ENCODE data around the gene GFY. TPM values are rescaled to one million over a fixed set of nuclear protein-coding genes. Genes with fewer than 3 reads are reported as not detected.

The GFY gene
- total and polyA plus RNA-seq, 2 donors (not counting 1 experiment from before 2014, with no cell fraction given), result not detected

GRCh38 chr19:49411681-49412326, 13.4 kb upstream of the GFY start:
- ChIA-PET CTCF (interaction anchor here (1.2 to 4.4 kb wide), 3 partner anchors 9 to 20 kb away, joined by 4 to 25 read pairs (median 4); no protein-coding TSS in a partner anchor), POLR2A (interaction anchor here (0.7 to 1.0 kb wide), 2 partner anchors 13 to 40 kb away, joined by 3 to 5 read pairs; partner anchors contain the start of gene GFY)
- WGBS (ENCODE audit: insufficient coverage), result 96% methylated on average over 3 of the region's 3 CpGs
- no peak overlapping the region for H3K27ac ChIP-seq (ENCODE audit: low read length in 2 of 2)
- H3K4me1 ChIP-seq (ENCODE audit: control insufficient read depth in 2 of 2, insufficient read depth in 2 of 2, low read length in 2 of 2), result peaks cover 39 to 57% of the 10 kb centered on the region in 2 donors
- no peak overlapping the region for H3K4me2 ChIP-seq (replicated peaks; ENCODE audit: low read depth, low read length, poor library complexity, severe bottlenecking)
- TF ChIP-seq, protein P1, sequence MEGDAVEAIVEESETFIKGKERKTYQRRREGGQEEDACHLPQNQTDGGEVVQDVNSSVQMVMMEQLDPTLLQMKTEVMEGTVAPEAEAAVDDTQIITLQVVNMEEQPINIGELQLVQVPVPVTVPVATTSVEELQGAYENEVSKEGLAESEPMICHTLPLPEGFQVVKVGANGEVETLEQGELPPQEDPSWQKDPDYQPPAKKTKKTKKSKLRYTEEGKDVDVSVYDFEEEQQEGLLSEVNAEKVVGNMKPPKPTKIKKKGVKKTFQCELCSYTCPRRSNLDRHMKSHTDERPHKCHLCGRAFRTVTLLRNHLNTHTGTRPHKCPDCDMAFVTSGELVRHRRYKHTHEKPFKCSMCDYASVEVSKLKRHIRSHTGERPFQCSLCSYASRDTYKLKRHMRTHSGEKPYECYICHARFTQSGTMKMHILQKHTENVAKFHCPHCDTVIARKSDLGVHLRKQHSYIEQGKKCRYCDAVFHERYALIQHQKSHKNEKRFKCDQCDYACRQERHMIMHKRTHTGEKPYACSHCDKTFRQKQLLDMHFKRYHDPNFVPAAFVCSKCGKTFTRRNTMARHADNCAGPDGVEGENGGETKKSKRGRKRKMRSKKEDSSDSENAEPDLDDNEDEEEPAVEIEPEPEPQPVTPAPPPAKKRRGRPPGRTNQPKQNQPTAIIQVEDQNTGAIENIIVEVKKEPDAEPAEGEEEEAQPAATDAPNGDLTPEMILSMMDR (IDR thresholded peaks at IDR 0.05), result no peak
- no peak for TF ChIP-seq EZH2 (IDR thresholded peaks at IDR 0.05; ENCODE audit: borderline replicate concordance, insufficient read depth, low read depth, low read length, poor library complexity, severe bottlenecking)
- H3K4me1 Mint-ChIP-seq, result peaks cover 56% of the 10 kb centered on the region
- no peaks in the 10 kb centered on the region for H3K79me2 ChIP-seq (ENCODE audit: control insufficient read depth, insufficient read depth, low read length)
- peaks cover 0 to 7% (median 0%) of the 10 kb centered on the region in 3 donors for H3K9me3 ChIP-seq (ENCODE audit: control extremely low read depth in 1 of 3, control insufficient read depth in 2 of 3, insufficient read depth in 1 of 3, low read length in 2 of 3)
- intact Hi-C loops (cut with micrococcal nuclease), result no loop called here
- H3K27ac Mint-ChIP-seq, result peak overlapping the region; percentile 59
- H4K20me1 ChIP-seq (ENCODE audit: control insufficient read depth, insufficient read depth, low read length, poor library complexity, severe bottlenecking), result no peaks in the 10 kb centered on the region
- H3K36me3 ChIP-seq (replicated peaks in 1 of 2; ENCODE audit: control extremely low read depth in 1 of 2, control insufficient read depth in 1 of 2, extremely low read depth in 1 of 2, insufficient read depth in 2 of 2, low read length in 1 of 2), result no peaks in the 10 kb centered on the region
- no peaks in the 10 kb centered on the region for H3K27me3 Mint-ChIP-seq
- no peaks in the 10 kb centered on the region for H3K9me3 Mint-ChIP-seq (ENCODE audit: insufficient read depth)
- no peak overlapping the region for H3K9ac ChIP-seq (ENCODE audit: low read length)
- H3K27me3 ChIP-seq (replicated peaks in 1 of 4; ENCODE audit: control extremely low read depth in 1 of 4, control insufficient read depth in 3 of 4, insufficient read depth in 4 of 4, low read length in 3 of 4), result peaks cover 0 to 6% (median 0%) of the 10 kb centered on the region in 4 experiments
- H2AFZ ChIP-seq (ENCODE audit: insufficient read depth, low read depth, low read length, poor library complexity, severe bottlenecking), result no peak overlapping the region
- no peak for ATAC-seq (ENCODE audit: low read depth)
- H3K4me3 ChIP-seq (ENCODE audit: control extremely low read depth in 1 of 5, extremely low read depth in 1 of 5, insufficient read depth in 1 of 5, low read depth in 2 of 5, low read length in 4 of 5), result no peak overlapping the region
- DNase-seq, result no peak
- no peak overlapping the region for H3K4me3 Mint-ChIP-seq

DNA sequence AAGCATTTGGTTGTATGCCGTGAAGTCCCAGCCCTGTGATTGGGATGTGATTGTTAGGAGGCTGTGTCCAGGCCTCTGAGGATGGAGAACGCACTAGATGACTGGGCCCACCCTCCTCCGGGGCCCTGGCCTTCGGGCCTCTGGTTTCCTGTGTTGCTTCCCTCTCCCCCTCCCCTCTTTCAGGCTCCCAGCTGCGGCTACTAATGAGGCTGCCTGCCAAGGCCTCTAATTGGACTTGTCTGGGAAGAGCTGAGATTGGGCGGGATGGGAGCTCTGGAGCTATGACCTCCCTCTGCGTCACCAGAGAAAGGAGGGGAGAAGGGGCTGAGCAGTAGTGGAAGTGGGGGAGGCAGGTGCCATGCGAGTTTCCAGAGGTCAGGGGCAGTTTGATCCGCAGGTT, 11.8 kb upstream of the GFY start:
- POLR2A ChIA-PET, result no interaction called here
- Histone ChIP-seq H3K27ac (ENCODE audit: low read length in 2 of 2) (no peak overlapping the region), H3K4me3 (ENCODE audit: control extremely low read depth in 1 of 5, extremely low read depth in 1 of 5, insufficient read depth in 1 of 5, low read depth in 2 of 5, low read length in 4 of 5) (no peak overlapping the region), H3K79me2 (ENCODE audit: control insufficient read depth, insufficient read depth, low read length) (no peaks in the 10 kb centered on the region), H3K4me1 (ENCODE audit: control insufficient read depth in 2 of 2, insufficient read depth in 2 of 2, low read length in 2 of 2) (peaks cover 36 to 59% of the 10 kb centered on the region in 2 donors), H3K4me2 (replicated peaks; ENCODE audit: low read depth, low read length, poor library complexity, severe bottlenecking) (no peak overlapping the region), H2AFZ (ENCODE audit: insufficient read depth, low read depth, low read length, poor library complexity, severe bottlenecking) (no peak overlapping the region), H3K9me3 (ENCODE audit: control extremely low read depth in 1 of 3, control insufficient read depth in 2 of 3, insufficient read depth in 1 of 3, low read length in 2 of 3) (peaks cover 0 to 7% (median 0%) of the 10 kb centered on the region in 3 donors), H4K20me1 (ENCODE audit: control insufficient read depth, insufficient read depth, low read length, poor library complexity, severe bottlenecking) (no peaks in the 10 kb centered on the region), H3K27me3 (replicated peaks in 1 of 4; ENCODE audit: control extremely low read depth in 1 of 4, control insufficient read depth in 3 of 4, insufficient read depth in 4 of 4, low read length in 3 of 4) (peaks cover 0 to 21% (median under 1%) of the 10 kb centered on the region in 4 experiments), H3K9ac (ENCODE audit: low read length) (no peak overlapping the region), H3K36me3 (replicated peaks in 1 of 2; ENCODE audit: control extremely low read depth in 1 of 2, control insufficient read depth in 1 of 2, extremely low read depth in 1 of 2, insufficient read depth in 2 of 2, low read length in 1 of 2) (no peaks in the 10 kb centered on the region)
- ATAC-seq (ENCODE audit: low read depth), result no peak
- peaks cover 52% of the 10 kb centered on the region for H3K4me1 Mint-ChIP-seq
- no peaks in the 10 kb centered on the region for H3K9me3 Mint-ChIP-seq (ENCODE audit: insufficient read depth)
- H3K27ac Mint-ChIP-seq, result no peak overlapping the region
- intact Hi-C loops (cut with micrococcal nuclease), result no loop called here
- CTCF ChIA-PET, result interaction anchor here (1.1 to 1.3 kb wide), 2 partner anchors 11 to 23 kb away, joined by 3 read pairs; partner anchors contain the start of gene GFY
- no peak overlapping the region for H3K4me3 Mint-ChIP-seq
- no peak for DNase-seq
- peaks cover 9% of the 10 kb centered on the region for H3K27me3 Mint-ChIP-seq
- TF ChIP-seq, protein P1 (IDR thresholded peaks at IDR 0.05), result no peak
- TF ChIP-seq EZH2 (IDR thresholded peaks at IDR 0.05; ENCODE audit: borderline replicate concordance, insufficient read depth, low read depth, low read length, poor library complexity, severe bottlenecking), result no peak
- 98% methylated on average over 5 of the region's 9 CpGs for WGBS (ENCODE audit: insufficient coverage)

All from B cell (primary cell).